Thoracic aorta (tissue), 2 donors: ENCODE measurements around the gene BICD2. TPM values are rescaled to one million over a fixed set of nuclear protein-coding genes. Genes with fewer than 3 reads are reported as not detected.

Experiments used
- ATAC-seq: fragments of 150-250 bp; one replicate; pipeline ENCODE4 v1.8.0; 2017; ENCODE audit warnings: low read depth; ENCODE audit not compliant: insufficient number of reproducible peaks, low FRiP score
- DNase-seq: peaks from one replicate; pipeline ENCODE4 v3.0.0-alpha.2; 2020; ENCODE audit warnings: low spot score
- H3K27ac ChIP-seq, 2 donors: fragments of 200-600 bp; sonication (generic); 1 replicate in 1 of 2; 2 replicates in 1 of 2; pipeline ENCODE4 v1.5.1; 2016; ENCODE audit warnings: mild to moderate bottlenecking in 2 of 2, moderate library complexity in 2 of 2
- H3K27me3 ChIP-seq: fragments of 200-600 bp; sonication (generic); replicated peaks from 2 replicates; pipeline ENCODE4 v1.6.0; 2016; ENCODE audit warnings: mild to moderate bottlenecking; ENCODE audit not compliant: insufficient read depth
- H3K36me3 ChIP-seq: fragments of 200-600 bp; sonication (generic); one replicate; pipeline ENCODE4 v1.5.1; 2016
- H3K4me1 ChIP-seq, 2 donors: fragments of 200-600 bp; sonication (generic); 1 replicate in 1 of 2; 2 replicates in 1 of 2; pipeline versions ENCODE4 v1.5.1 to v1.6.0; 2016; ENCODE audit warnings: low read depth in 2 of 2, mild to moderate bottlenecking in 1 of 2; ENCODE audit not compliant: control insufficient read depth in 1 of 2
- H3K4me3 ChIP-seq: fragments of 200-600 bp; sonication (generic); 2 replicates; pipeline ENCODE4 v1.5.1; 2016; ENCODE audit warnings: mild to moderate bottlenecking
- H3K9me3 ChIP-seq: fragments of 200-600 bp; sonication (generic); 2 replicates; pipeline ENCODE4 v1.5.1; 2016
- total RNA-seq, 2 donors: library from RNA; depleted of rRNA; stranded (reverse); fragments of >200 nt; gene quantifications; one replicate each; pipeline versions ENCODE4 v1.1.0 to v1.2.3, GENCODE V29; 2016
- TF ChIP-seq, protein P1 (sequence below): fragments of 200-600 bp; sonication (generic); IDR thresholded peaks from one replicate; pipeline ENCODE4 v1.5.1; 2019; ENCODE audit warnings: antibody characterized with exemption

Gene BICD2
- total RNA-seq, 2 donors from 2014 or later, result 52.1 to 57.7 TPM

DNA sequence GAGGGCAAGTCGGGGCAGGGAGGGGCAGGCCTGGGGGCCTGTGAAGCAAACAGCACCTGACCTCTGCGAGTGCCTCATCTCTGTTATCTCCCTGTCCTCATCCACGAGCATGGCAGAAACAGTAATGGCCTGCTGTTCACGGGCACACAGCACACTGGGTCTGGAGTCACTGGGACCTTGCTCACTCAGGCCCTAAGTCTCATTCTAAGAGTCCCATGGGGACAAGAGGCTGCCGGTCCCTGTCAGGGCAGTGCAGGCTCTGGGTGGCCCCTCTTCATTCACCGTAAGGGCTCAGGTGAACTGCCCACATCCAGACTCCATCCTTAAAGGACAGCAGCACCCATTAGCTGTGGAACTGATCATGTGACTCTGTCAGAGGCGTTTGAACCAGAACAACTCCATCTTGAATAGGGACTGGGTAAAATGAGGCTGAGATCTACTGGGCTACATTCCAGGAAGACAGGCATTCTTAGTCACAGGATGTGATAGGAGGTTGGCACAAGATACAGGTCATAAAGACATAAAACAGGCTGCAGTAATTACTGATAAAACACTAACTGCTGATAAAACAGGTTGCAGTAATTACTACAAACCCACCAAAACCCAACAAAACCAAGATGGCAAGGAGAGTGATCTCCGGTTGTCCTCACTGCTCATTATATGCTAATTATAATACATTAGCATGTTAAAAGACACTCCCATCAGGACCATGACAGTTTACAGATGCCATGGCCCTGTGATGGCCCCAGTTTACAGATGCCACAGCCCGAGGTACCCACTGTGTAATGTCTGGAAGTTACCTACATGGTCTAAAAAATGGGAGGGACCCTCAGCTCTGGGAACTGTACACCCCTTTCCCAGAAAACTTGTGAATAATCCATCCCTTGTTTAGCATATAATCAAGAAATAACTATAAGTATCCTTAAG, 28.7 kb downstream of the BICD2 start:
- Histone ChIP-seq H3K27ac (no peak overlapping the region), H3K9me3 (no peaks in the 10 kb centered on the region), H3K27me3 (no peaks in the 10 kb centered on the region), H3K36me3 (no peaks in the 10 kb centered on the region), H3K4me1 (peaks cover 16 to 47% of the 10 kb centered on the region in 2 donors), H3K4me3 (no peak overlapping the region)
- DNase-seq (no peak), ATAC-seq (no peak)
- TF ChIP-seq, protein P1, sequence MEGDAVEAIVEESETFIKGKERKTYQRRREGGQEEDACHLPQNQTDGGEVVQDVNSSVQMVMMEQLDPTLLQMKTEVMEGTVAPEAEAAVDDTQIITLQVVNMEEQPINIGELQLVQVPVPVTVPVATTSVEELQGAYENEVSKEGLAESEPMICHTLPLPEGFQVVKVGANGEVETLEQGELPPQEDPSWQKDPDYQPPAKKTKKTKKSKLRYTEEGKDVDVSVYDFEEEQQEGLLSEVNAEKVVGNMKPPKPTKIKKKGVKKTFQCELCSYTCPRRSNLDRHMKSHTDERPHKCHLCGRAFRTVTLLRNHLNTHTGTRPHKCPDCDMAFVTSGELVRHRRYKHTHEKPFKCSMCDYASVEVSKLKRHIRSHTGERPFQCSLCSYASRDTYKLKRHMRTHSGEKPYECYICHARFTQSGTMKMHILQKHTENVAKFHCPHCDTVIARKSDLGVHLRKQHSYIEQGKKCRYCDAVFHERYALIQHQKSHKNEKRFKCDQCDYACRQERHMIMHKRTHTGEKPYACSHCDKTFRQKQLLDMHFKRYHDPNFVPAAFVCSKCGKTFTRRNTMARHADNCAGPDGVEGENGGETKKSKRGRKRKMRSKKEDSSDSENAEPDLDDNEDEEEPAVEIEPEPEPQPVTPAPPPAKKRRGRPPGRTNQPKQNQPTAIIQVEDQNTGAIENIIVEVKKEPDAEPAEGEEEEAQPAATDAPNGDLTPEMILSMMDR, result no peak

DNA sequence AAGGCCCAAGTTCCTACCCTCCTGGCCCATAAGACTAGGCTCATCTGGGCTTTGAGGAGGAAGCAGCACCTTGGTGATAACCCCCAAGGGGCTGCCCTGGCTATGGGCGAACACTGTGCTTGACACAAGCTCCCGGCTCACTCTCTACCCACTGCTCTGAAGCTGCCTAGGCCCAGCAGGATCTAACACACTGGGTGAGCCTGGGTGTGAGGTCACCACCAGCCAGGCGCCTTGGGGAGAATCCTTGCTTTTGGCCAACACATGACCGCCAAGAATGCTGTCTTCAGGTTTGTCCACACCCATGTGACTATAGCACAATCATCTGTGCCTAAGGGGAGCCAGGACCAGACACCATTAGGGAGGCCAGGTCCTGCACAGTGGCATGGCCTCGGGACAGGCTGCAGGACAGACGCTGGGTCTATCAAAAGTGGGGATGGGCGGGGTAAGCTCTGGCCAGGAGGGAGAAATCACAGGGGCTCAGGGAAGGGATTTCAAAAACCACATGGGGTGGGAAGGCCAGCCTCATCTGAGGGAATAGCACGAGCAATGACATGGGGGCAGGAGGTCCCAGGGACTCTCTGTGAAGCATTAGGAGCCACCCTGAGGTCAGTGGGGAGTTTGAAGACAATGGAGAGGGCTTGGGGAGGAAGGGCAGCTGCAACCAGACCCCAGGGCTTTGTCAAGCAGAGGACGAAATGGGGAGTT, 29.6 kb downstream of the BICD2 start:
- H3K4me1 ChIP-seq, result peaks cover 12 to 39% of the 10 kb centered on the region in 2 donors
- H3K9me3 ChIP-seq, result no peaks in the 10 kb centered on the region
- no peak for DNase-seq
- no peak for ATAC-seq
- no peak overlapping the region for H3K4me3 ChIP-seq
- no peaks in the 10 kb centered on the region for H3K27me3 ChIP-seq
- H3K36me3 ChIP-seq, result no peaks in the 10 kb centered on the region
- TF ChIP-seq, protein P1, result no peak
- H3K27ac ChIP-seq, result no peak overlapping the region

DNA sequence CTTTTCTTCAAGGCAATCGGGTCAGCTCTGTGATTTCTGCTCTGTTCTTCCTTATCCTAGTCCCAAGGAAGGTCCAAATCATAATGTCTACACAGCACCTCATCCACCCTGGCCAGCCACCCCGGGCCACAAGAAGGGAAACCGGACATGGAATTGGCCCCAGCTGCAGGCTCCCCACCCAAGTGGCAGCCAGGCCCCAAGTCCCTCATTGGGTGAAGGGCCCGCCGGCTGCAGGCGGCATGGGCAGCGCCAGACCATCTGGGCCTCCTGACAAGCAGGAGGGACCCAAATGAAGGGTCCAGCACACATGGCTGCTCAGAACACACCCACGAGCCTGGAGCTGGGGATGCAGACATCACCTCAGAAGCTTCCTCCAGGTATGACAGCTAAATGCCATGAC, 33.7 kb downstream of the BICD2 start:
- no peaks in the 10 kb centered on the region for H3K27me3 ChIP-seq
- H3K36me3 ChIP-seq, result peaks cover 13% of the 10 kb centered on the region
- peaks cover 0 to 3% of the 10 kb centered on the region in 2 donors for H3K4me1 ChIP-seq
- no peak overlapping the region for H3K27ac ChIP-seq
- ATAC-seq, result no peak
- no peak for DNase-seq
- H3K4me3 ChIP-seq, result no peak overlapping the region
- no peaks in the 10 kb centered on the region for H3K9me3 ChIP-seq
- TF ChIP-seq, protein P1, result no peak

DNA sequence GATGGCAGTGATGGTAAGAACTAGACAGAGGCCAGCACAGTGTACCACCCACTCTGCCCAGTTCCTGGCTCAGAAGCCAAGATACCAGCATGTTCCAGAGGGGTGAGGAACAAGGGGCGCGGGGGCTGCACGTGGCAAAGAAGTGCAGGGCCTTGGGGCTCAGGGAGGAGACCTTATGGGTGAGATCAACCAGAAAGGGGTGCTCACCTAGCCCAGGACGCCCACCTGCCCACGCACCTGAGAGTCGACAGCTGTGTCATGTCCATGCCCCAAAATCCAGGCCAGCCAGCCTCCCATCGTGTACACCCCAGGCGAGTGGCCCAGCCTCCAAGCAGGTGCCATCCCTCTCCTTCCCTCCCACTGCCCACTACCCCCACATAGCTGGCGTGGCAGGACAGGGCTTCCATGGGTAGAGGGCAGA, 34.9 kb downstream of the BICD2 start:
- TF ChIP-seq, protein P1, result no peak
- DNase-seq (no peak), ATAC-seq (no peak)

More for the DNA sequence above, 34.9 kb downstream of the BICD2 start:
- Histone ChIP-seq H3K9me3 (no peaks in the 10 kb centered on the region), H3K36me3 (peaks cover 13% of the 10 kb centered on the region), H3K4me3 (no peak overlapping the region), H3K27me3 (no peaks in the 10 kb centered on the region), H3K4me1 (no peaks in the 10 kb centered on the region), H3K27ac (no peak overlapping the region)
